ENCODE results near the gene RBFOX2.

- TF ChIP-seq CTCF (conservative IDR thresholded peaks at IDR 0.05; ENCODE audit: low read length) = no peak
- TF ChIP-seq EZH2phosphoT487 (IDR thresholded peaks at IDR 0.05; ENCODE audit: borderline replicate concordance, low read depth, low read length) = no peak
Measured at GRCh38 chr22:35860837-35861236, 167.8 kb downstream of the RBFOX2 start.

Data from OCI-LY7 (cell line).